GM23338 (cell line): ENCODE measurements around the gene CD34. TPM values are rescaled to one million over a fixed set of nuclear protein-coding genes. Genes with fewer than 3 reads are reported as not detected.

Source experiments
- ATAC-seq: fragments of 200-7000 bp; cut with Tn5 transposase; 3 replicates; pipeline ENCODE4 v1.9.1; 2020
- DNase-seq: peaks from one replicate; pipeline ENCODE4 v3.0.0-alpha.2; 2015; ENCODE audit warnings: low spot score
- H2AFZ ChIP-seq: fragments of 200-600 bp; sonication (generic); 2 replicates; pipeline ENCODE4 v1.8.0; 2016; ENCODE audit warnings: antibody characterized with exemption, mild to moderate bottlenecking, moderate library complexity
- H3F3A ChIP-seq: fragments of 200-600 bp; sonication (generic); replicated peaks from 2 replicates; pipeline ENCODE4 v1.8.0; 2017; ENCODE audit warnings: antibody characterized with exemption, mixed run types, low read depth
- H3K27ac ChIP-seq: fragments of 200-600 bp; sonication (generic); 2 replicates; pipeline ENCODE4 v1.6.1; 2016; ENCODE audit warnings: low read depth
- H3K27me3 ChIP-seq: fragments of 200-600 bp; sonication (generic); 2 replicates; pipeline ENCODE4 v1.8.0; 2016; ENCODE audit warnings: mild to moderate bottlenecking, mixed run types, moderate library complexity; ENCODE audit not compliant: insufficient read depth
- H3K36me3 ChIP-seq: fragments of 200-600 bp; sonication (generic); 2 replicates; pipeline ENCODE4 v1.8.0; 2016; ENCODE audit warnings: mild to moderate bottlenecking; ENCODE audit not compliant: insufficient read depth
- H3K4me1 ChIP-seq: fragments of 200-600 bp; sonication (generic); 2 replicates; pipeline ENCODE4 v1.8.0; 2016; ENCODE audit warnings: mild to moderate bottlenecking, moderate library complexity; ENCODE audit not compliant: insufficient read depth
- H3K4me2 ChIP-seq: fragments of 200-600 bp; sonication (generic); 2 replicates; pipeline ENCODE4 v1.7.1; 2017; ENCODE audit warnings: mixed run types
- H3K4me3 ChIP-seq: fragments of 200-600 bp; sonication (generic); 2 replicates; pipeline ENCODE4 v1.6.1; 2016; ENCODE audit warnings: mixed run types
- H3K79me2 ChIP-seq: fragments of 200-600 bp; sonication (generic); replicated peaks from 2 replicates; pipeline ENCODE4 v1.8.0; 2017; ENCODE audit warnings: mild to moderate bottlenecking; ENCODE audit not compliant: insufficient read depth
- H3K9me2 ChIP-seq: fragments of 200-600 bp; sonication (generic); 2 replicates; pipeline ENCODE4 v1.8.0; 2017; ENCODE audit not compliant: insufficient read depth
- H4K20me1 ChIP-seq: fragments of 200-600 bp; sonication (generic); replicated peaks from 2 replicates; pipeline ENCODE4 v1.8.0; 2017; ENCODE audit warnings: mild to moderate bottlenecking; ENCODE audit not compliant: insufficient read depth
- H3K27ac Mint-ChIP-seq: 2 replicates; pipeline ENCODE4 v1.8.0; 2020; ENCODE audit warnings: inconsistent platforms, mild to moderate bottlenecking, moderate library complexity, mixed read lengths
- H3K27me3 Mint-ChIP-seq: 3 replicates; pipeline ENCODE4 v1.8.0; 2022; ENCODE audit warnings: low read depth, mild to moderate bottlenecking, moderate library complexity, mixed read lengths, inconsistent platforms; ENCODE audit not compliant: insufficient read depth, poor library complexity
- H3K36me3 Mint-ChIP-seq: 3 replicates; pipeline ENCODE4 v1.8.0; 2021; ENCODE audit warnings: low read depth, mild to moderate bottlenecking, inconsistent platforms, moderate library complexity, mixed read lengths
- H3K4me1 Mint-ChIP-seq: 3 replicates; pipeline ENCODE4 v1.8.0; 2020; ENCODE audit warnings: mild to moderate bottlenecking, inconsistent platforms, mixed read lengths
- H3K4me3 Mint-ChIP-seq: 3 replicates; pipeline ENCODE4 v1.8.0; 2021; ENCODE audit warnings: moderate library complexity, mild to moderate bottlenecking, inconsistent platforms, mixed read lengths
- H3K9me3 Mint-ChIP-seq: 3 replicates; pipeline ENCODE4 v1.8.0; 2020; ENCODE audit warnings: moderate library complexity, mild to moderate bottlenecking, inconsistent platforms, mixed read lengths
- CREB1 ChIP-seq: fragments of 250-450 bp; sonication (Bioruptor Pico); IDR thresholded peaks from 2 replicates; pipeline ENCODE4 v1.5.0; 2020; ENCODE audit warnings: low read depth, mild to moderate bottlenecking, moderate library complexity
- EZH2 ChIP-seq: fragments of 200-600 bp; sonication (generic); IDR thresholded peaks from one replicate; pipeline ENCODE4 v1.8.0; 2017; ENCODE audit warnings: antibody characterized with exemption, mild to moderate bottlenecking, low read depth; ENCODE audit not compliant: unreplicated experiment
- JUNB ChIP-seq: IDR thresholded peaks from one replicate; pipeline ENCODE4 v1.6.1; 2016; ENCODE audit warnings: antibody characterized with exemption; ENCODE audit not compliant: unreplicated experiment
- NANOG ChIP-seq: IDR thresholded peaks from 2 replicates; pipeline ENCODE4 v1.6.1; 2016; ENCODE audit warnings: antibody characterized with exemption, borderline replicate concordance
- POLR2AphosphoS5 ChIP-seq: IDR thresholded peaks from 2 replicates; pipeline ENCODE4 v1.6.1; 2016; ENCODE audit warnings: antibody characterized with exemption, low read depth
- STAT1 ChIP-seq: IDR thresholded peaks from one replicate; pipeline ENCODE4 v1.6.1; 2016; ENCODE audit warnings: antibody characterized with exemption; ENCODE audit not compliant: unreplicated experiment
- ZNF114 ChIP-seq: fragments of 250-450 bp; sonication (Bioruptor Pico); IDR thresholded peaks from 2 replicates; pipeline ENCODE4 v1.5.0; 2020; ENCODE audit warnings: mild to moderate bottlenecking, moderate library complexity
- ZNF331 ChIP-seq: fragments of 250-450 bp; sonication (Bioruptor Pico); IDR thresholded peaks from 2 replicates; pipeline ENCODE4 v1.5.0; 2020; ENCODE audit warnings: low read depth, mild to moderate bottlenecking, moderate library complexity
- polyA plus RNA-seq: library from polyadenylated mRNA; unstranded; fragments of >200 nt; fragmentation: Nextera tagmentation; extraction: Ambion mirVana; gene quantifications from 2 replicates; pipeline ENCODE4 v1.2.1, GENCODE V29; 2016
- total RNA-seq: library from RNA; depleted of rRNA; stranded (reverse); fragments of >200 nt; shearing (Covaris generic); gene quantifications from 2 replicates; pipeline ENCODE4 v1.2.3, GENCODE V29; 2014
- TF ChIP-seq, protein P1 (sequence below): fragments of 250-450 bp; sonication (Bioruptor Pico); IDR thresholded peaks from 2 replicates; pipeline ENCODE4 v1.5.0; 2020; ENCODE audit warnings: mild to moderate bottlenecking, moderate library complexity
- TF ChIP-seq, protein P2 (sequence below): IDR thresholded peaks from 2 replicates; pipeline ENCODE4 v1.6.1; 2016; ENCODE audit warnings: antibody characterized with exemption
- TF ChIP-seq, protein P3 (sequence below): IDR thresholded peaks from one replicate; pipeline ENCODE4 v1.6.1; 2018; ENCODE audit warnings: antibody characterized with exemption; ENCODE audit not compliant: unreplicated experiment
- TF ChIP-seq, protein P4 (sequence below), 2 experiments: fragments of 200-600 bp in 1 of 2; sonication (generic) in 1 of 2; conservative IDR thresholded peaks; 2 replicates each; pipeline versions ENCODE4 v1.5.1 to v1.6.1; 2016 to 2017; ENCODE audit warnings: antibody characterized with exemption in 2 of 2, low read depth in 2 of 2, mild to moderate bottlenecking in 2 of 2, moderate library complexity in 1 of 2

The CD34 gene
- total and polyA plus RNA-seq, 2 experiments from 2014 or later, result 0.07 to 0.18 TPM

DNA sequence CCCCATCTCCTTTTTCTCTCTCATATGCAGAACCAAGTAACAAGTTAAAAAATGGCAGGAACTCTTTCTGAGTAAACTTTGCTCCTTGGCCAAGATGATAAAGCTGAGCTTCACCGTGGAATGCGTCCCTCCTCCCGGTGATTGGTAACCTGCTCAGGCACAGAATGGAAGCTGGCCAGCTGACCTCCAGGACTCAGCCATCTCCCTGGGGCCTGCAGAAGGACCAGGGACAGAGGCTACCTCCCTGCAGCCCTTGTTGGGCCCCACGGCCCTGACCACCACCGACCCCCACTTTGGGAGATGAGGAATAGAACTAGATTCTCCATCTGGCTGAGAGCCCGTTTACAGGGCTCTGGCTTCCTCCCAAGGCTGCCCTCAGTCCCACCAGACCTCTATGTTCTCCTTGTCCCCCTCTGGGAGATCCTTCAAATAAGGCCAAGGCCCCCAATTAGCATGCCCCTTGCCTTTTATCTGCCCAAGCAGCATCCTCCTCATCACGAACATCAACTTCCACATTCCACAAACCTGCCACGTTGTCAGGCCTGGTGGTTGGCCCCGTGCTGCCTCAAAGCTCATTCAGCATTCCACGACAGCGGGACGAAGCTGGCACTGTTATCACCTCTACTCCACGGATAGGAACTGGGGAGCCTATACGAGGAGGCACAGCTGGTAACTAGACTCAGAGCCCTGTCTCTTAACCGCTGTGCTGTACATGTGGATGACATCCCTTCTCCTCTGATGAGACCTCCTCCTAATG lies 74.2 kb downstream of the CD34 start:
- Mint-ChIP-seq H3K27ac (no peak overlapping the region), H3K4me3 (no peak overlapping the region), H3K27me3 (peaks cover 5% of the 10 kb centered on the region), H3K4me1 (peaks cover 2% of the 10 kb centered on the region; the same call in 2 of the 3 replicates), H3K9me3 (no peaks in the 10 kb centered on the region), H3K36me3 (no peaks in the 10 kb centered on the region)
- Histone ChIP-seq H2AFZ (no peak overlapping the region), H3K27ac (no peak overlapping the region), H3K27me3 (no peaks in the 10 kb centered on the region), H3K4me2 (no peak overlapping the region), H3K36me3 (no peaks in the 10 kb centered on the region), H3K79me2 (no peaks in the 10 kb centered on the region), H4K20me1 (no peaks in the 10 kb centered on the region), H3F3A (no peaks in the 10 kb centered on the region), H3K9me2 (0 out of 2 replicates have a peak, but pooled peaks cover 6% of the 10 kb centered on the region), H3K4me3 (no peak overlapping the region), H3K4me1 (no peaks in the 10 kb centered on the region)
- ATAC-seq (no peak), DNase-seq (no peak)
- TF ChIP-seq, protein P1, sequence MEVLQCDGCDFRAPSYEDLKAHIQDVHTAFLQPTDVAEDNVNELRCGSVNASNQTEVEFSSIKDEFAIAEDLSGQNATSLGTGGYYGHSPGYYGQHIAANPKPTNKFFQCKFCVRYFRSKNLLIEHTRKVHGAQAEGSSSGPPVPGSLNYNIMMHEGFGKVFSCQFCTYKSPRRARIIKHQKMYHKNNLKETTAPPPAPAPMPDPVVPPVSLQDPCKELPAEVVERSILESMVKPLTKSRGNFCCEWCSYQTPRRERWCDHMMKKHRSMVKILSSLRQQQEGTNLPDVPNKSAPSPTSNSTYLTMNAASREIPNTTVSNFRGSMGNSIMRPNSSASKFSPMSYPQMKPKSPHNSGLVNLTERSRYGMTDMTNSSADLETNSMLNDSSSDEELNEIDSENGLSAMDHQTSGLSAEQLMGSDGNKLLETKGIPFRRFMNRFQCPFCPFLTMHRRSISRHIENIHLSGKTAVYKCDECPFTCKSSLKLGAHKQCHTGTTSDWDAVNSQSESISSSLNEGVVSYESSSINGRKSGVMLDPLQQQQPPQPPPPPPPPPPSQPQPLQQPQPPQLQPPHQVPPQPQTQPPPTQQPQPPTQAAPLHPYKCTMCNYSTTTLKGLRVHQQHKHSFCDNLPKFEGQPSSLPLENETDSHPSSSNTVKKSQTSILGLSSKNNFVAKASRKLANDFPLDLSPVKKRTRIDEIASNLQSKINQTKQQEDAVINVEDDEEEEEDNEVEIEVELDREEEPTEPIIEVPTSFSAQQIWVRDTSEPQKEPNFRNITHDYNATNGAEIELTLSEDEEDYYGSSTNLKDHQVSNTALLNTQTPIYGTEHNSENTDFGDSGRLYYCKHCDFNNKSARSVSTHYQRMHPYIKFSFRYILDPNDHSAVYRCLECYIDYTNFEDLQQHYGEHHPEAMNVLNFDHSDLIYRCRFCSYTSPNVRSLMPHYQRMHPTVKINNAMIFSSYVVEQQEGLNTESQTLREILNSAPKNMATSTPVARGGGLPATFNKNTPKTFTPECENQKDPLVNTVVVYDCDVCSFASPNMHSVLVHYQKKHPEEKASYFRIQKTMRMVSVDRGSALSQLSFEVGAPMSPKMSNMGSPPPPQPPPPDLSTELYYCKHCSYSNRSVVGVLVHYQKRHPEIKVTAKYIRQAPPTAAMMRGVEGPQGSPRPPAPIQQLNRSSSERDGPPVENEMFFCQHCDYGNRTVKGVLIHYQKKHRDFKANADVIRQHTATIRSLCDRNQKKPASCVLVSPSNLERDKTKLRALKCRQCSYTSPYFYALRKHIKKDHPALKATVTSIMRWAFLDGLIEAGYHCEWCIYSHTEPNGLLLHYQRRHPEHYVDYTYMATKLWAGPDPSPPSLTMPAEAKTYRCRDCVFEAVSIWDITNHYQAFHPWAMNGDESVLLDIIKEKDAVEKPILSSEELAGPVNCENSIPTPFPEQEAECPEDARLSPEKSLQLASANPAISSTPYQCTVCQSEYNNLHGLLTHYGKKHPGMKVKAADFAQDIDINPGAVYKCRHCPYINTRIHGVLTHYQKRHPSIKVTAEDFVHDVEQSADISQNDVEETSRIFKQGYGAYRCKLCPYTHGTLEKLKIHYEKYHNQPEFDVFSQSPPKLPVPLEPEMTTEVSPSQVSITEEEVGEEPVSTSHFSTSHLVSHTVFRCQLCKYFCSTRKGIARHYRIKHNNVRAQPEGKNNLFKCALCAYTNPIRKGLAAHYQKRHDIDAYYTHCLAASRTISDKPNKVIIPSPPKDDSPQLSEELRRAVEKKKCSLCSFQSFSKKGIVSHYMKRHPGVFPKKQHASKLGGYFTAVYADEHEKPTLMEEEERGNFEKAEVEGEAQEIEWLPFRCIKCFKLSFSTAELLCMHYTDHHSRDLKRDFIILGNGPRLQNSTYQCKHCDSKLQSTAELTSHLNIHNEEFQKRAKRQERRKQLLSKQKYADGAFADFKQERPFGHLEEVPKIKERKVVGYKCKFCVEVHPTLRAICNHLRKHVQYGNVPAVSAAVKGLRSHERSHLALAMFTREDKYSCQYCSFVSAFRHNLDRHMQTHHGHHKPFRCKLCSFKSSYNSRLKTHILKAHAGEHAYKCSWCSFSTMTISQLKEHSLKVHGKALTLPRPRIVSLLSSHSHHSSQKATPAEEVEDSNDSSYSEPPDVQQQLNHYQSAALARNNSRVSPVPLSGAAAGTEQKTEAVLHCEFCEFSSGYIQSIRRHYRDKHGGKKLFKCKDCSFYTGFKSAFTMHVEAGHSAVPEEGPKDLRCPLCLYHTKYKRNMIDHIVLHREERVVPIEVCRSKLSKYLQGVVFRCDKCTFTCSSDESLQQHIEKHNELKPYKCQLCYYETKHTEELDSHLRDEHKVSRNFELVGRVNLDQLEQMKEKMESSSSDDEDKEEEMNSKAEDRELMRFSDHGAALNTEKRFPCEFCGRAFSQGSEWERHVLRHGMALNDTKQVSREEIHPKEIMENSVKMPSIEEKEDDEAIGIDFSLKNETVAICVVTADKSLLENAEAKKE (CRISPR knock-in tag), result no peak
- TF ChIP-seq CREB1 (CRISPR knock-in tag), result no peak
- no peak for TF ChIP-seq ZNF331 (CRISPR knock-in tag)
- no peak for TF ChIP-seq JUNB
- no peak for TF ChIP-seq STAT1
- no peak for TF ChIP-seq ZNF114
- TF ChIP-seq, protein P2, sequence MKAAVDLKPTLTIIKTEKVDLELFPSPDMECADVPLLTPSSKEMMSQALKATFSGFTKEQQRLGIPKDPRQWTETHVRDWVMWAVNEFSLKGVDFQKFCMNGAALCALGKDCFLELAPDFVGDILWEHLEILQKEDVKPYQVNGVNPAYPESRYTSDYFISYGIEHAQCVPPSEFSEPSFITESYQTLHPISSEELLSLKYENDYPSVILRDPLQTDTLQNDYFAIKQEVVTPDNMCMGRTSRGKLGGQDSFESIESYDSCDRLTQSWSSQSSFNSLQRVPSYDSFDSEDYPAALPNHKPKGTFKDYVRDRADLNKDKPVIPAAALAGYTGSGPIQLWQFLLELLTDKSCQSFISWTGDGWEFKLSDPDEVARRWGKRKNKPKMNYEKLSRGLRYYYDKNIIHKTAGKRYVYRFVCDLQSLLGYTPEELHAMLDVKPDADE, result no peak
- TF ChIP-seq EZH2, result no peak
- no peak for TF ChIP-seq NANOG
- no peak for TF ChIP-seq POLR2AphosphoS5
- TF ChIP-seq, protein P3, sequence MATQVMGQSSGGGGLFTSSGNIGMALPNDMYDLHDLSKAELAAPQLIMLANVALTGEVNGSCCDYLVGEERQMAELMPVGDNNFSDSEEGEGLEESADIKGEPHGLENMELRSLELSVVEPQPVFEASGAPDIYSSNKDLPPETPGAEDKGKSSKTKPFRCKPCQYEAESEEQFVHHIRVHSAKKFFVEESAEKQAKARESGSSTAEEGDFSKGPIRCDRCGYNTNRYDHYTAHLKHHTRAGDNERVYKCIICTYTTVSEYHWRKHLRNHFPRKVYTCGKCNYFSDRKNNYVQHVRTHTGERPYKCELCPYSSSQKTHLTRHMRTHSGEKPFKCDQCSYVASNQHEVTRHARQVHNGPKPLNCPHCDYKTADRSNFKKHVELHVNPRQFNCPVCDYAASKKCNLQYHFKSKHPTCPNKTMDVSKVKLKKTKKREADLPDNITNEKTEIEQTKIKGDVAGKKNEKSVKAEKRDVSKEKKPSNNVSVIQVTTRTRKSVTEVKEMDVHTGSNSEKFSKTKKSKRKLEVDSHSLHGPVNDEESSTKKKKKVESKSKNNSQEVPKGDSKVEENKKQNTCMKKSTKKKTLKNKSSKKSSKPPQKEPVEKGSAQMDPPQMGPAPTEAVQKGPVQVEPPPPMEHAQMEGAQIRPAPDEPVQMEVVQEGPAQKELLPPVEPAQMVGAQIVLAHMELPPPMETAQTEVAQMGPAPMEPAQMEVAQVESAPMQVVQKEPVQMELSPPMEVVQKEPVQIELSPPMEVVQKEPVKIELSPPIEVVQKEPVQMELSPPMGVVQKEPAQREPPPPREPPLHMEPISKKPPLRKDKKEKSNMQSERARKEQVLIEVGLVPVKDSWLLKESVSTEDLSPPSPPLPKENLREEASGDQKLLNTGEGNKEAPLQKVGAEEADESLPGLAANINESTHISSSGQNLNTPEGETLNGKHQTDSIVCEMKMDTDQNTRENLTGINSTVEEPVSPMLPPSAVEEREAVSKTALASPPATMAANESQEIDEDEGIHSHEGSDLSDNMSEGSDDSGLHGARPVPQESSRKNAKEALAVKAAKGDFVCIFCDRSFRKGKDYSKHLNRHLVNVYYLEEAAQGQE, result no peak
- TF ChIP-seq, protein P4, sequence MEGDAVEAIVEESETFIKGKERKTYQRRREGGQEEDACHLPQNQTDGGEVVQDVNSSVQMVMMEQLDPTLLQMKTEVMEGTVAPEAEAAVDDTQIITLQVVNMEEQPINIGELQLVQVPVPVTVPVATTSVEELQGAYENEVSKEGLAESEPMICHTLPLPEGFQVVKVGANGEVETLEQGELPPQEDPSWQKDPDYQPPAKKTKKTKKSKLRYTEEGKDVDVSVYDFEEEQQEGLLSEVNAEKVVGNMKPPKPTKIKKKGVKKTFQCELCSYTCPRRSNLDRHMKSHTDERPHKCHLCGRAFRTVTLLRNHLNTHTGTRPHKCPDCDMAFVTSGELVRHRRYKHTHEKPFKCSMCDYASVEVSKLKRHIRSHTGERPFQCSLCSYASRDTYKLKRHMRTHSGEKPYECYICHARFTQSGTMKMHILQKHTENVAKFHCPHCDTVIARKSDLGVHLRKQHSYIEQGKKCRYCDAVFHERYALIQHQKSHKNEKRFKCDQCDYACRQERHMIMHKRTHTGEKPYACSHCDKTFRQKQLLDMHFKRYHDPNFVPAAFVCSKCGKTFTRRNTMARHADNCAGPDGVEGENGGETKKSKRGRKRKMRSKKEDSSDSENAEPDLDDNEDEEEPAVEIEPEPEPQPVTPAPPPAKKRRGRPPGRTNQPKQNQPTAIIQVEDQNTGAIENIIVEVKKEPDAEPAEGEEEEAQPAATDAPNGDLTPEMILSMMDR (conservative IDR thresholded peaks at IDR 0.05; ENCODE audit: low read depth in 2 of 2), result no peak
